Stimulated activated CD4-positive, alpha-beta T cell treated with anti-CD3 and anti-CD28 coated beads, Interleukin-15, amount 100 ng/mL, for 24 hours (primary cell): ENCODE results near the gene NBEAL2.

Experiments used
- DNase-seq: peaks from one replicate; pipeline ENCODE4 v3.0.0-alpha.2; 2020

NBEAL2 gene

DNA sequence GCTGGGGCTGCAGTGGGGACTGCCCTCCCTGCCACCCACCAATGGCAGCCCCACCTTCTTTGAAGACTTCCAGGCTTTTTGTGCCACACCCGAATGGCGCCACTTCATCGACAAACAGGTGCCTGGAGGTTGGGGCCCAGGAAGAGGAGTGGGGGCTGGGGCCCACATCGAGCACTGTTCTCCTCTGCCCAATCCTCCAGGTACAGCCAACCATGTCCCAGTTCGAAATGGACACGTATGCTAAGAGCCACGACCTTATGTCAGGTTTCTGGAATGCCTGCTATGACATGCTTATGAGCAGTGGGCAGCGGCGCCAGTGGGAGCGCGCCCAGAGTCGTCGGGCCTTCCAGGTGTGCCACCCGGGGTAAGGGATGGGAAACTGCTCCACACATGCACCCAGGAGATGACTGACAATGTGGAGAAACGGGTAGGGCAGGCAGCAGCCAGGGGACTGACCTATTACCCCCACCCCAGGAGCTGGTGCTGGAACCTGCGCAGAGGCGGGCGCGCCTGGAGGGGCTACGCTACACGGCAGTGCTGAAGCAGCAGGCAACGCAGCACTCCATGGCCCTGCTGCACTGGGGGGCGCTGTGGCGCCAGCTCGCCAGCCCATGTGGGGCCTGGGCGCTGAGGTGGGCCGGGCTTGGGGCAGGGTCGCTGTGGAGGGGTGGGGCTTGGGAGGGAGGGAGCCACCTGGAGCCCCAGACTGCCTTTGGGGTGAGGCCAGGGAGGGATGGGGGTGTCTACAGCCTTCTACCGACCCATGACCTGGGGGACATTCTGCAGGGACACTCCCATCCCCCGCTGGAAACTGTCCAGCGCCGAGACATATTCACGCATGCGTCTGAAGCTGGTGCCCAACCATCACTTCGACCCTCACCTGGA lies 22.9 kb downstream of the NBEAL2 start:
- DNase-seq: no peak

GRCh38 chr3:47003056-47003410 lies 23.6 kb downstream of the NBEAL2 start:
- DNase-seq: no peak

DNA sequence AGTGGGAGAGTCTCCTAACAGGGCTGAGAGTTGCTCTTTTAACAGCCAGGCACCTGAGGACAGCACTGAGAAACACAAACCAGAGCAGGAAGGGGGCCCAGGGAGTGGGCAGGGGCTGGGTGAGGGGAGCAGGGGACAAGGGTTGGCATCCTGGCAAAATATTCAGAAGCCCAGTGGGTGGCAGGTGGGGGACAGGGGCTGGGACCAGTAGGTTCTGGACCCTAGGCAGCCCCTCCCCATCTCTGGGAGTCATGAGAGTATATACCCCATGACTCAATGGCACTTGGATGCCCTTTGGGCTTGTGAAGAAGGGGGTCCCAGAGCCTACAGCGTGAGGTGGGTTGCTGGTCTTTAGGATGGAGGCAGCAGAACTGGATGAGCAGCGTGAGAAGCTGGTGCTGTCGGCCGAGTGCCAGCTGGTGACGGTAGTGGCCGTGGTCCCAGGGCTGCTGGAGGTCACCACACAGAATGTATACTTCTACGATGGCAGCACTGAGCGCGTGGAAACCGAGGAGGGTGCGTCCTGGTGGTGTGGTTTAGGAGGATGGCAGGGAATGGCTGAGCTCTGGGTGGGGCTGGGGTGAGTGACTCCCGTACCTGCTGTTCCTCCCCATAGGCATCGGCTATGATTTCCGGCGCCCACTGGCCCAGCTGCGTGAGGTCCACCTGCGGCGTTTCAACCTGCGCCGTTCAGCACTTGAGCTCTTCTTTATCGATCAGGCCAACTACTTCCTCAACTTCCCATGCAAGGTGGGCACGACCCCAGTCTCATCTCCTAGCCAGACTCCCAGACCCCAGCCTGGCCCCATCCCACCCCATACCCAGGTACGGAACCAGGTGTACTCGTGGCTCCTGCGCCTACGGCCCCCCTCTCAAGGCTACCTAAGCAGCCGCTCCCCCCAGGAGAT lies 24.2 kb downstream of the NBEAL2 start:
- no peak for DNase-seq

- no peak for DNase-seq
Observed at GRCh38 chr3:47004369-47005211, 25.1 kb downstream of the NBEAL2 start.

DNA sequence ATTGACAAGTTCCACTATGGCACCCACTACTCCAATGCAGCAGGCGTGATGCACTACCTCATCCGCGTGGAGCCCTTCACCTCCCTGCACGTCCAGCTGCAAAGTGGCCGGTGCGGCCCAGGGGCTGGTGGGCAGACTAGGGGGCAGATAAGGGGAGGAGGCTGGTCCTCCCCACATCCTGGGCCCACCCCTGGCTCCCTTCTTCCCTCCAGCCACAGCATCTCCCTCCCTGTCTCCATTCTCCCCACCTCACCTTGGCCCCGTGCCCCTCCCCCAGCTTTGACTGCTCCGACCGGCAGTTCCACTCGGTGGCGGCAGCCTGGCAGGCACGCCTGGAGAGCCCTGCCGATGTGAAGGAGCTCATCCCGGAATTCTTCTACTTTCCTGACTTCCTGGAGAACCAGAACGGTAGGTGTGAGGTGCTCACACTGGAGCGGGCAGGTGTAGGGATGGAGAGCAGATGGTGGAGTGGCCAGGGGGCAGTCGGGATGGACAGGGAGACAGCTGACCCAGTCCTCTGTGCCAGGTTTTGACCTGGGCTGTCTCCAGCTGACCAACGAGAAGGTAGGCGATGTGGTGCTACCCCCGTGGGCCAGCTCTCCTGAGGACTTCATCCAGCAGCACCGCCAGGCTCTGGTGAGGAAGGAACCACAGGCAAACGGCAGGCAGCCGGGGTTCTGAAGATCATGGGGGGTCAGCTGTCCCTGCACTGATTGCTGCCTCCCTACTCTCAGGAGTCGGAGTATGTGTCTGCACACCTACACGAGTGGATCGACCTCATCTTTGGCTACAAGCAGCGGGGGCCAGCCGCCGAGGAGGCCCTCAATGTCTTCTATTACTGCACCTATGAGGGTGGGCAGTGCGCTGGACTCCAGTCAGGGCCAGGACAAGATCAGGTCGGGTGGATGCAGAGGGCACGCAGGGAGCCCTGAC lies 26.0 kb downstream of the NBEAL2 start:
- DNase-seq: no peak

GRCh38 chr3:47006145-47006651 lies 26.7 kb downstream of the NBEAL2 start:
- DNase-seq: no peak

- no peak for DNase-seq
Observed at GRCh38 chr3:47007001-47007400, 27.5 kb downstream of the NBEAL2 start.

GRCh38 chr3:47007482-47008233 lies 28.2 kb downstream of the NBEAL2 start:
- no peak for DNase-seq

DNA sequence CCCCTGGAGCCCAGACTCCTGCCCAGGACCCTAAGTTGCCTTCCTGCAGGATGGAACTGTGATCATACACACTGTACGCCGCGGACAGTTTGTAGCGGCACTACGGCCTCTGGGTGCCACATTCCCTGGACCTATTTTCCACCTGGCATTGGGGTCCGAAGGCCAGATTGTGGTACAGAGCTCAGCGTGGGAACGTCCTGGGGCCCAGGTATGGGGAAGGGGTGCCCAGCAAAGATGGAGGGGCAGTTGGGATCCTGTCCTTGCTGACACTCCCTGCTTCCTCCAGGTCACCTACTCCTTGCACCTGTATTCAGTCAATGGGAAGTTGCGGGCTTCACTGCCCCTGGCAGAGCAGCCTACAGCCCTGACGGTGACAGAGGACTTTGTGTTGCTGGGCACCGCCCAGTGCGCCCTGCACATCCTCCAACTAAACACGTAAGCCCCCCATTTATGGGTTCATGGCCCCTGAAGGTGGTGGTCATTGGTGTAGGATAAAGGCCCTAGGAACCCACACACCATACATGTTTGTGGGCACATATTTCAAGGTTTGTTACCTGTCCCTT lies 28.8 kb downstream of the NBEAL2 start:
- DNase-seq: no peak

DNA sequence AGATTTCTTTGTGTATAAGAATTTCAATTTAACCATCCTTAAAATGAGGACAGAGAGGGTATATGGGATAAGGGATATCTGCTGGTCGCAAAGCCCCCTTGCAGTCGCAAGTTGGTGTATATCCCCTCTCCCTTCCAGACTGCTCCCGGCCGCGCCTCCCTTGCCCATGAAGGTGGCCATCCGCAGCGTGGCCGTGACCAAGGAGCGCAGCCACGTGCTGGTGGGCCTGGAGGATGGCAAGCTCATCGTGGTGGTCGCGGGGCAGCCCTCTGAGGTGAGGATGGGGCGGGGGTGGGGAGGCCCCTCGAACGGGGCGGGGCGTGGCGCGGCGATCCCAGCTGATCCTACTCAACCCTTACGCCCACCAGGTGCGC lies 29.4 kb downstream of the NBEAL2 start:
- DNase-seq: no peak

GRCh38 chr3:47009225-47010110 lies 30.0 kb downstream of the NBEAL2 start:
- peak; percentile 82 for DNase-seq

DNA sequence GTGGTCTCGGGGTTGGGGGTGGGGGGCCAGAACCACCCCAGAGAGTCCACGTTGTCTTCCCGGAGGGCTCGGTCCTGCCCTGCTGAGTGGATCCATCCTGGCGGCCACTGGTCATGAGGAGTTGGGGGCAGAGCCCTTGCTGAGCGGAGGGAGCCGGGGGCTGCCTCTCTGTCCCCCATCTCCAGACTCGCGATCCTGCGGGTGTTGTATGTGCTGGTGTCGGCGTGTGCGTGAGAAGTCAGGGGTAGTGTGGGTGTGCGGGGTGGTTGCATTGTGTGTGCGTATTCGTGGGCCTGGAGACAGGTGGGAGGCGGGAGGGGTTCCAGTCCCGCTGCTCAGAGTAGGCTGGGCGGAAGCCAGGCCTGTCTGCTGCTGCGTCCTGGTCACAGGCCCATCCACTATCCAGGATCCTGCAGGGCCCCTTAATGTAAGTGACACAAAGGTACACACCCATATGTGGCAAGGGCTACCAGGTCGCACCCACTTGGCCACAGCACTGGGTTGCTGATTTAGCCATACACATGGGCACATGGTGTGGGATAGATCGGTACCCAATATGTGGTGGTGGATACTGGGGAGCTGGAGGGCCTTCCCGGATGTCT lies 30.7 kb downstream of the NBEAL2 start:
- DNase-seq: no peak

- DNase-seq: no peak
Observed at GRCh38 chr3:47010910-47011309, 31.4 kb downstream of the NBEAL2 start.

DNA sequence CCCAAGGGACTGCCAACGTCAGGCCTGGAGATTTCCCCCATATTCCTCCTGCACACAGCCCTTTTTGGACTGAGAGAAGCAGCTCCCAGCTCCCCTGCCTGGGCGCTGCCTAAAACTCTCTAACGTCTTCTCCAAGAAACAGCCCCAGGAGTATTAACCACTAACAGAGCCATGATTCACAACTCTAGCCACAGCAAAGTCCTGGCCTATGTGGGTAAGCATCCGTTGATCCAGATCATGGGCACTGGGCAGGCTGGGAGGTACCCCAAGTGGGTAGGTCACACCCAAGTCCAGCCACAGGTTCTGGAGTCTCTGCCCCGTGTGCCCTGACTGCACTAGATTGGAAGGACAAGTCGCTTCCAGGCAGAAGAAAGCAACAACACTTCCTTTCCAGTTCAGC lies 31.9 kb downstream of the NBEAL2 start:
- DNase-seq: no peak

DNA sequence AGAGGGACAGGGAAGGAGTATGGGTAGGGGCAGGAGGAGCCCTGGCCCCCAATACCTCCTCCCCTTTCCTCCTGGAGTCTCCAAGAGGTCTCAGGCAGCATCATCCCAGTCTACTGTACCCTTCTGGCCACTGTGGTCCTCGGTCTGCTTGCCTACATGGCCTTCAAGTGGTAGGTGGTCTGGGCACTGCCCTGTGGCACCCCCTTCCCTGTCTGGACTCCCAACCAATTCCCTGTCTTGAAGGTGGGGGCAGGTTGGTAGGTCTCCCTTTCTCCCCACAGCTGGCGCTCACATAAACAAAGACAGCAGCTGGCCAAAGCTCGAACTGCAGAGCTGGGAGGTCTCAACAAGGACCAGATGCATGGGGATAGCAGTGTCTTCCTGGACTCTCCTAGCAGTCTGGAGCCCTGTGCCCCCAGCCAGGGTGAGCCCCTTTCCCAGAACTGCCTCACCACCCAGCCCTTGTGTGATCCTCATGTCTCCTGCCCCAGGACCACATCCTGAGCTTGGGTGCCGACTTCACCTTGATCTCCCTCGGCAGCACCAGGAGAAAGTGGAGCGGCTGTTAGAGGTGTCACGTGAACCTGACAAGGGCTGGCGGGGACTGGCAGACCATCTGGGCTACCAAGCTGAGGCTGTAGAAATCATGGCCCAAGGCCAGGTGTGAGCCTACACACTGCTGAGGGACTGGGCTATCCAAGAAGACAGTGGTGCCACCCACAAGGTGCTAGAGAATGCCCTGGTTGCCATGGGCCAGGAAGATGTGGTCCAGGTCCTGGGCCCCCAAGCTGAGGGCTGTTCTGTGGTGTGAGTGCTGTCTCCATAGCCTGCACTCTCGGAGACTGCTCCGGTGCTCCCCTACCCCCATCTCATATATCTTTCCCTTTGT lies 33.1 kb downstream of the NBEAL2 start:
- no peak for DNase-seq

GRCh38 chr3:47013231-47013630 lies 33.8 kb downstream of the NBEAL2 start:
- no peak for DNase-seq

- no peak for DNase-seq
Observed at GRCh38 chr3:47014036-47014435, 34.6 kb downstream of the NBEAL2 start.

GRCh38 chr3:47015151-47015550 lies 35.7 kb downstream of the NBEAL2 start:
- no peak for DNase-seq
